ENCODE measurements around the gene ARHGDIG.

ARHGDIG gene

GRCh38 chr16:281660-282255, 1.4 kb downstream of the ARHGDIG start:
- DNase-seq, result no peak

GRCh38 chr16:282491-282890, 2.1 kb downstream of the ARHGDIG start:
- DNase-seq, result no peak

GRCh38 chr16:283033-283805, 2.8 kb downstream of the ARHGDIG start, which contains the start of gene PDIA2:
Gene PDIA2, plus strand, starts transcription at chr16:283164. Its CDS starts 6 bp downstream, at chr16:283170.
- no peak for DNase-seq

GRCh38 chr16:284204-285120, 4.1 kb downstream of the ARHGDIG start:
- DNase-seq, result no peak

GRCh38 chr16:285146-286055, 5.0 kb downstream of the ARHGDIG start:
- DNase-seq, result no peak

GRCh38 chr16:286491-287297, 6.3 kb downstream of the ARHGDIG start:
- no peak for DNase-seq

GRCh38 chr16:287298-287811, 7.0 kb downstream of the ARHGDIG start:
- DNase-seq, result no peak

- no peak for DNase-seq
Measured at GRCh38 chr16:287981-288920, 7.9 kb downstream of the ARHGDIG start.

- no peak for DNase-seq
Measured at GRCh38 chr16:289395-289997, 9.1 kb downstream of the ARHGDIG start.

- no peak for DNase-seq
Measured at GRCh38 chr16:290015-290680, 9.8 kb downstream of the ARHGDIG start.

- no peak for DNase-seq
Measured at GRCh38 chr16:290681-291405, 10.5 kb downstream of the ARHGDIG start.

- no peak for DNase-seq
Measured at GRCh38 chr16:291539-291938, 11.1 kb downstream of the ARHGDIG start.

GRCh38 chr16:293043-293775, 12.8 kb downstream of the ARHGDIG start:
- DNase-seq, result no peak

GRCh38 chr16:296276-296675, 15.9 kb downstream of the ARHGDIG start:
- no peak for DNase-seq

GRCh38 chr16:296806-297510, 16.6 kb downstream of the ARHGDIG start:
- no peak for DNase-seq

- DNase-seq, result no peak
Measured at GRCh38 chr16:297832-298231, 17.4 kb downstream of the ARHGDIG start.

- no peak for DNase-seq
Measured at GRCh38 chr16:301235-301634, 20.8 kb downstream of the ARHGDIG start.
